Fibroblast of mammary gland (primary cell): ENCODE data around the gene ACAD9.
A peak's percentile ranks its signal among the peaks of the same experiment; 100 is the strongest.
"Not testable (repeated sequence)": the region's sequence is repeated elsewhere in the genome, so short reads cannot be mapped to it uniquely, and the experiment has no call there.

ENCODE experiments used
- DNase-seq: peaks from one replicate; pipeline ENCODE4 v3.0.0-alpha.2; 2010; ENCODE audit warnings: low read depth
- H3K4me3 ChIP-seq: 2 replicates; pipeline ENCODE4 v1.5.1; 2011; ENCODE audit warnings: low read depth, mild to moderate bottlenecking, low read length, moderate library complexity; ENCODE audit not compliant: control insufficient read depth
- CTCF ChIP-seq: conservative IDR thresholded peaks from 2 replicates; pipeline ENCODE4 v1.5.1; 2011; ENCODE audit warnings: low read depth, low read length, inconsistent platforms; ENCODE audit not compliant: control insufficient read depth, insufficient read depth

The ACAD9 gene

GRCh38 chr3:128879125-128879969 lies at the start of gene ACAD9:
TSS of gene ACAD9 (plus strand) at chr3:128879620. CDS start at chr3:128879692, 72 bp downstream.
- H3K4me3 ChIP-seq, result peak within 1 kb of the TSS; percentile 94
- TF ChIP-seq CTCF, result no peak
- peak; percentile 97 for DNase-seq

GRCh38 chr3:128829925-128830625 lies 49.3 kb upstream of the ACAD9 start:
- not testable (repeated sequence) for H3K4me3 ChIP-seq, DNase-seq

- not testable (repeated sequence) for DNase-seq, H3K4me3 ChIP-seq
Measured at GRCh38 chr3:128830762-128831161, 48.7 kb upstream of the ACAD9 start.

- H3K4me3 ChIP-seq, DNase-seq: not testable (repeated sequence)
Measured at GRCh38 chr3:128832979-128833378, 46.4 kb upstream of the ACAD9 start.

- no peak for DNase-seq
- H3K4me3 ChIP-seq, result no peak overlapping the region
- TF ChIP-seq CTCF, result no peak
Measured at GRCh38 chr3:128835096-128835495, 44.3 kb upstream of the ACAD9 start.

GRCh38 chr3:128841926-128842920 lies 37.2 kb upstream of the ACAD9 start:
- no peak overlapping the region for H3K4me3 ChIP-seq
- DNase-seq, result no peak
- no peak for TF ChIP-seq CTCF

GRCh38 chr3:128844502-128844901 lies 34.9 kb upstream of the ACAD9 start:
- TF ChIP-seq CTCF, result no peak
- DNase-seq, result no peak
- no peak overlapping the region for H3K4me3 ChIP-seq
